ENCODE data around the gene C1orf116. TPM values are rescaled to one million over a fixed set of nuclear protein-coding genes. Genes with fewer than 3 reads are reported as not detected.
"Not testable (repeated sequence)": the region's sequence is repeated elsewhere in the genome, so short reads cannot be mapped to it uniquely, and the experiment has no call there.

Gene C1orf116
- polyA plus RNA-seq, 1 donor: 0.12 TPM

DNA sequence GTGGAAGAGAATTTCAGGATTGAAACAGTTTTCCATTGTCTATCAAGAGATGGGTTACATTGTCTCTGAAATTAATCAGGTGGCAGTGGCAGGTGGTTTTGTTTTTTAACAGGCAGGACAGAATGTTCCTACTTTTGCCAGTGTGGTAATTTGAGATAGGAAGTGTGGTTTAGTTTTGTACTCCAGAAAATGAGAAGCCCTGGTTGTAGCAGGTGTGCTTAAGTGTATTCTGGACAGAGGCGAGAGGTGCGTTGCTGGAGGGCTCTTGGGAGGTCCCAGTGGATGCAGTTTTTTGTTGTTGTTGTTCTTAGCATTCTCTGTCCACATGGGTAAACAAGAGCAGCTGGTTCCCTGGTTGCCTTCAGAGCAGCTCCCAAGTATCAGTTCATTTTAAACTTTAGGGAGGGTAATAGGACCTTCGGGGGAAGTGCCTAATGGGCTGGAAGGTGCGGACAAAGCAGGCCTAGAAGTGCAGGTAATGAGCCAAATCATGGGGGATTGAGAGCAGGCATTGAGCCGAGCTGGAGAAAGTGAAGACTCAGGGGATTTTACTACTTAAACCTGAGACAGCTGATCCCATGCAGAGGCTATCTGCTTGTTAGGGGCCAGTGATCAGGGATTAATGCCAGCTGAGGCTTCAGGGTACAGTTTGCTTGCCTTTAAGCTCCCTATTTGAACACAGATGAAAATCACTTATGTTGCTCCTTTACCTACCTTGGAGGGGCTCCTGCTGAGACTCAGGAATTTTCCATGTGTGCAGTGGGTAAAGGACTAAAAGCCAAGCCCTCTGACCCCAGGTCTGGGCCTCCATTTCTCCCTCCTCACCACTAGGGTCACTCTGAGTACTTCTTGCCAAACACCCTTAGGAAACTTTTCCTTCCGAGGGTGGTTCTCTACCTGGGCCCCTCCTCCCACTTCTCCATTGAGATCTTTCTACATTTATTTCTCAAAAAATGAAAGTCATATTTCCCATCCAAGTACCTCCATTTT, 26.6 kb upstream of the C1orf116 start:
- DNase-seq: no peak

DNA sequence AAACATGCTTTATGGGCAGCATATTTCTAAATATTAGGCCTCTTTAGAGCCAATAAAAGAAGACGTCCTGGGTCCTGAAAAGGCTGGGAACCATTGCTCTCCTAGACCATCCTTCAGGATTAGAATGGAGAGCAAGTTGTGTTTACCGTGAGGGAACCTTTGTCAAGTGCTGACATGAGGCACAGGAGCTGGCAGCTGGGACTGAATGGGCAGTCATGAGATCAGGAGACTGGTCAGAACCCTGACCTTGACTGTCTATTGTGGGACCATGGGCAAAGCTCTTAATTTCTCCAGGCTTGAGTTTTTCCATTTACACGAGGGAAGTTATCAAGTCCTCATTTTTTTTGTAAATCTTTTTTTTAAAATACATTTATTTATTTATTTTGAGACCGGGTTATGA, 25.7 kb upstream of the C1orf116 start:
- DNase-seq: no peak

DNA sequence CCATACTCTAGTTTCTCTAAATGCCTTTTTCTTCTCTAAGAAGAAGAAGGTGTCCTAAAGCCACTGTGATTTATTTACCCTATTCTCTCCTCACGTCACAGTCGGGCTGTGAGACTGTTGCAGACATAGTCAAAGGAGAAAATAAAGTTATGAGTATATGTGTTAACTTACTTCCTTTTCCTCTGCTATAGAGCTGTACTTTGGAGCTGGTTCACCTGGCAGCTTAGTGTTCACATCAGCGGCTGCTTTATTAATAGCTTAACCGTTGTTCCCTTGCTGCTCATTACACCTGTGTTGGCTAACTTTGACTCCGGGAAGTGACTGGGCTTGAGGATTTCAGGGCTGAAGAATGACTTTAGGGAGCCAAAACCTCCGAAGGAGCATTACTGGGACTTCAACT, 24.1 kb upstream of the C1orf116 start:
- no peak for DNase-seq

GRCh38 chr1:207055386-207056001, 22.9 kb upstream of the C1orf116 start:
- no peak for DNase-seq

GRCh38 chr1:207054491-207054890, 21.9 kb upstream of the C1orf116 start:
- no peak for DNase-seq

DNA sequence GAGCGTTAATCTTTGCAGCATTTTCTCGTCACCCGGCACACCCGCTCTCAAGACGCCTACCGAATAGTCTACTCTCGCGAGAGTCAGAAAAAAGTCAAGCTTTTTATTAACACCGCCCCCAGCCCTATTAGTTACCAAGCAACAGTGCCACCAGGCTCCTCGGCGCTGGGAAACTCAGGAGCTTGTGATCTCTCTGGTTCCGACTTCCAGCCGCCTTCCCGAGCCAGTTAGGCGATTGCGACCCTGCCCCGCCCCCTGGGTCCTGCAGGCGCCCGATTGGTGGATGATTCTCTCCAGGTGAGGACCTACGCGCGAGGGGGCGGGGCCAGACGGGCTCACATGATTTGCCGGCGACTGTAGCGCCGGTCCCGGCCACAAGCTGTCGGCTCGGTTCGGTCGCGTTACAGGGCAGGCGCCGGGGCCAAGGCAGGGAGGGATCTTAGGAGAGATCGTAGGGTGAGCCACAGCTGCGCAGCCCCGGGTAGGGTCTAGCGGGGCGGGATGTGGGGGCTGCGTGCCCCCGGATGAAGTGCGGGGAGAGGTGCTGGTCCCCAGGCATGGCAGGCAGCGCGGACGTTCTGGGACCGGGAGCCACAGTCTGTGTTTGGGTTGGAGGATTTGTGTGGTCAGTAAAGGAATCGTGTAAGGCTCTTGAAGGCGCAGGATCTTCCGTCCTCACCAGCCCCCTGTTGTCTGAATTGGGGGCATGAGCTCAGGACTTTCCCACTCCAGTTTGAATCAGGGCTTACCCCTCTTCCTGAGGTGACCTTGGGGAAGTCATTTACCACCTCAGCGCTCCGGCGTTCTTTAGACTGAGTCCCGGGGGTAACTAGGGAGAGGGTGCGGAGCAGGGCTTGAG, 20.6 kb upstream of the C1orf116 start, which contains the start of gene PFKFB2:
Gene PFKFB2, plus strand, starts transcription at position 365 of the 859 bp plus-strand sequence. CDS start 1,443 bp downstream, outside the sequence.
- DNase-seq: peak; percentile 88

GRCh38 chr1:207051191-207051943, 18.8 kb upstream of the C1orf116 start, which contains the start of gene YOD1:
Gene YOD1, minus strand, starts transcription at chr1:207051208. Its CDS starts 178 bp downstream, at chr1:207051030.
- DNase-seq: no peak

GRCh38 chr1:207050480-207051190, 18.1 kb upstream of the C1orf116 start:
- peak; percentile 93 for DNase-seq

GRCh38 chr1:207049974-207050391, 17.4 kb upstream of the C1orf116 start:
- peak; percentile 34 for DNase-seq

GRCh38 chr1:207049514-207049913, 17.0 kb upstream of the C1orf116 start:
- no peak for DNase-seq

GRCh38 chr1:207049054-207049453, 16.5 kb upstream of the C1orf116 start:
- DNase-seq: no peak

DNA sequence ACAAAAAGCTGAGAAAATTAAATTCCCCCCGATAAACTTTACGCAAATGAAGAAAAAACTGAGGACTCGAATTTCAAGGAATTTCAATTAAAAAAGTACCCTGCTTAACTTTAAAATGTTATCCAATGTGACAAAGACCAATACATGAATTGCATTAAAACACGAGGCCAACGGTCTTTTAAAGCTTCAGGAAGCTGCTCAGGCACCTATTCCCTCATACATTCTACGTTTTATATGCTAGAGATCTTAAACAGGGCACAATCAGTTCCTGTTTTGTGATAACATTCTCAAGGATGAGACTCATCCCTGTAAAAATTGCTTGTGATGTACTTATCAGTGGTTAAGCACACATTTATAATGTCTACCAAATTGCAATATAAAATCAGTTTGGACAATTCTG, 15.5 kb upstream of the C1orf116 start:
- no peak for DNase-seq

- no peak for DNase-seq
Measured at GRCh38 chr1:207047505-207047904, 14.9 kb upstream of the C1orf116 start.

DNA sequence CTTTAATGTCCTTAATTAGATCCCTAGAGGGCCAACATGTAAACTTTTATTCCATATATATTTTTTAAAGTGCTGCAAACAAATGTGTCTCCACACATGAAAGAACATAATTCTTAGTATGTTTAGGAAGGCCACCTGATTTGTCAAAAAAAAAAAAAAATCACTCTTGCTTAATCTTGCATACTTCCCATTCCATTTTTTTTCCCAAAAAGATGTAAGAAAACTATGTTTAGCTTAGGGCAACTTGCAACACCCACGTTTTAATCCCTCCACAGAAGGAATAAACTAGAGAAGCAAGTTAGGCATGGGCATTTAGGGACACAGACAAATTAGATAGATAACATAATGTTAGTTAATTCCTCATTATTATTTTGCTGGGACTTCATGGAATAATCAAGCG, 12.9 kb upstream of the C1orf116 start:
- no peak for DNase-seq

- not testable (repeated sequence) for DNase-seq
Measured at GRCh38 chr1:207041397-207041796, 8.8 kb upstream of the C1orf116 start.

DNA sequence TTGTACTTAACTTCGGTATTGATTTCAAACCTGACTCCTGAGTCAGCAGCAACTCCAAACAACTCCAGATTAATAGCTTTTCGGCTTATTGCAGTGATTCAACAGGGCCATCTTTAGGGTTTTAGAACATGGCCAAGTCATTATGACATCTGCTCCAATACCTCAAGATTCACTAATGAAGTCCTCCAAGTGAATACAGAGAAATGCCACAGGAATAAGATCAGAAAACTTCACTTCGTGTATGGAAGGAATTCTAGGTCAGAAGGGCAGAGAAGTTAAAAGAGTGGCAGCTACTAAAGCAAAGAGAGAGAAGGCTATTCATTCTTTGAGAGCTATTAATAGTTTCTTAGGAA, 7.6 kb upstream of the C1orf116 start:
- no peak for DNase-seq

- no peak for DNase-seq
Measured at GRCh38 chr1:207039380-207040180, 7.0 kb upstream of the C1orf116 start.

DNA sequence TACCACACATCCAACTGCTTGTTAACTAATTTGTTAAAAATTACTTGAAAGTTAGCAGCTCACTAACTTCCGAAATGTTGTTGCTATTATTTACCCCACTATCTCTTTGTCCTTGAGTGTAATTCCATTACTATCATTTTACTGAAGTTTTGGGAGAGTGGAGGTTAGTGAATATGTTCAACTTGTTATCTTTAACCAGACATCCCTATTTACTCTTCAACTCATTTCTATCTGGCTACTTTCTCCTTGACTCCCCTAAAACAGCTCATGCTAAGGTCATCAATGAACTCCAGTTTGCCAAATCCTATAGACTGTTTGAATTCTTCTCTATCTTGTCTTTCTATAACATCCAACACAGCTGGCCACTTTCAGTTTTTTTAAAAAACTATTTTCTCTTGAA, 4.3 kb upstream of the C1orf116 start:
- no peak for DNase-seq

- no peak for DNase-seq
Measured at GRCh38 chr1:207035877-207036551, 3.5 kb upstream of the C1orf116 start.

DNA sequence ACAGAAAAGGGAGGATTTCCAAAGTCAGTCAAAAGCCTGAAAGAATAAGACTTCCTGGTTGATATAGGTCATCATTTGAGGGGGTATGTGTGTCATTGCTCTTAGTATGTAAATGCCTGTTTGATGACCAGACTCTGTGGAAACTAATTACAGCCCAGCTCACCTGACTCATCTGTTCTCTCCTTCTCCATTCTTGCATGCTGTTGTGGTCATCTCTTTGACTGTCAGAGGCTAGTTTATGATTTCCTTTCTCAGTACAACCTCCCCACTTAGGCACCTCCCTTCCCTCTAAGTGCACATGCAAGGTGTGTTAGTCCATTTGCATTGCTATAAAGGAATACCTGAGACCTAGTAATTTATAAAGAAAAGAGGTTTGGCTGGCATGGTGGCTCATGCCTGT, 2.4 kb upstream of the C1orf116 start:
- no peak for DNase-seq
